GM23338 (cell line): ENCODE results near the gene CHRM1. TPM values are rescaled to one million over a fixed set of nuclear protein-coding genes. Genes with fewer than 3 reads are reported as not detected.

Source experiments
- ATAC-seq: fragments of 200-7000 bp; cut with Tn5 transposase; 3 replicates; pipeline ENCODE4 v1.9.1; 2020
- DNase-seq: peaks from one replicate; pipeline ENCODE4 v3.0.0-alpha.2; 2015; ENCODE audit warnings: low spot score
- H2AFZ ChIP-seq: fragments of 200-600 bp; sonication (generic); 2 replicates; pipeline ENCODE4 v1.8.0; 2016; ENCODE audit warnings: antibody characterized with exemption, mild to moderate bottlenecking, moderate library complexity
- H3F3A ChIP-seq: fragments of 200-600 bp; sonication (generic); replicated peaks from 2 replicates; pipeline ENCODE4 v1.8.0; 2017; ENCODE audit warnings: antibody characterized with exemption, mixed run types, low read depth
- H3K27ac ChIP-seq: fragments of 200-600 bp; sonication (generic); 2 replicates; pipeline ENCODE4 v1.6.1; 2016; ENCODE audit warnings: low read depth
- H3K27me3 ChIP-seq: fragments of 200-600 bp; sonication (generic); 2 replicates; pipeline ENCODE4 v1.8.0; 2016; ENCODE audit warnings: mild to moderate bottlenecking, mixed run types, moderate library complexity; ENCODE audit not compliant: insufficient read depth
- H3K36me3 ChIP-seq: fragments of 200-600 bp; sonication (generic); 2 replicates; pipeline ENCODE4 v1.8.0; 2016; ENCODE audit warnings: mild to moderate bottlenecking; ENCODE audit not compliant: insufficient read depth
- H3K4me1 ChIP-seq: fragments of 200-600 bp; sonication (generic); 2 replicates; pipeline ENCODE4 v1.8.0; 2016; ENCODE audit warnings: mild to moderate bottlenecking, moderate library complexity; ENCODE audit not compliant: insufficient read depth
- H3K4me2 ChIP-seq: fragments of 200-600 bp; sonication (generic); 2 replicates; pipeline ENCODE4 v1.7.1; 2017; ENCODE audit warnings: mixed run types
- H3K4me3 ChIP-seq: fragments of 200-600 bp; sonication (generic); 2 replicates; pipeline ENCODE4 v1.6.1; 2016; ENCODE audit warnings: mixed run types
- H3K79me2 ChIP-seq: fragments of 200-600 bp; sonication (generic); replicated peaks from 2 replicates; pipeline ENCODE4 v1.8.0; 2017; ENCODE audit warnings: mild to moderate bottlenecking; ENCODE audit not compliant: insufficient read depth
- H3K9me2 ChIP-seq: fragments of 200-600 bp; sonication (generic); 2 replicates; pipeline ENCODE4 v1.8.0; 2017; ENCODE audit not compliant: insufficient read depth
- H4K20me1 ChIP-seq: fragments of 200-600 bp; sonication (generic); replicated peaks from 2 replicates; pipeline ENCODE4 v1.8.0; 2017; ENCODE audit warnings: mild to moderate bottlenecking; ENCODE audit not compliant: insufficient read depth
- H3K27ac Mint-ChIP-seq: 2 replicates; pipeline ENCODE4 v1.8.0; 2020; ENCODE audit warnings: inconsistent platforms, mild to moderate bottlenecking, moderate library complexity, mixed read lengths
- H3K27me3 Mint-ChIP-seq: 3 replicates; pipeline ENCODE4 v1.8.0; 2022; ENCODE audit warnings: low read depth, mild to moderate bottlenecking, moderate library complexity, mixed read lengths, inconsistent platforms; ENCODE audit not compliant: insufficient read depth, poor library complexity
- H3K36me3 Mint-ChIP-seq: 3 replicates; pipeline ENCODE4 v1.8.0; 2021; ENCODE audit warnings: low read depth, mild to moderate bottlenecking, inconsistent platforms, moderate library complexity, mixed read lengths
- H3K4me1 Mint-ChIP-seq: 3 replicates; pipeline ENCODE4 v1.8.0; 2020; ENCODE audit warnings: mild to moderate bottlenecking, inconsistent platforms, mixed read lengths
- H3K4me3 Mint-ChIP-seq: 3 replicates; pipeline ENCODE4 v1.8.0; 2021; ENCODE audit warnings: moderate library complexity, mild to moderate bottlenecking, inconsistent platforms, mixed read lengths
- H3K9me3 Mint-ChIP-seq: 3 replicates; pipeline ENCODE4 v1.8.0; 2020; ENCODE audit warnings: moderate library complexity, mild to moderate bottlenecking, inconsistent platforms, mixed read lengths
- CREB1 ChIP-seq: fragments of 250-450 bp; sonication (Bioruptor Pico); IDR thresholded peaks from 2 replicates; pipeline ENCODE4 v1.5.0; 2020; ENCODE audit warnings: low read depth, mild to moderate bottlenecking, moderate library complexity
- CTCF ChIP-seq, 2 experiments: fragments of 200-600 bp in 1 of 2; sonication (generic) in 1 of 2; conservative IDR thresholded peaks; 2 replicates each; pipeline versions ENCODE4 v1.5.1 to v1.6.1; 2016 to 2017; ENCODE audit warnings: antibody characterized with exemption in 2 of 2, low read depth in 2 of 2, mild to moderate bottlenecking in 2 of 2, moderate library complexity in 1 of 2
- ETS1 ChIP-seq: IDR thresholded peaks from 2 replicates; pipeline ENCODE4 v1.6.1; 2016; ENCODE audit warnings: antibody characterized with exemption
- EZH2 ChIP-seq: fragments of 200-600 bp; sonication (generic); IDR thresholded peaks from one replicate; pipeline ENCODE4 v1.8.0; 2017; ENCODE audit warnings: antibody characterized with exemption, mild to moderate bottlenecking, low read depth; ENCODE audit not compliant: unreplicated experiment
- JUNB ChIP-seq: IDR thresholded peaks from one replicate; pipeline ENCODE4 v1.6.1; 2016; ENCODE audit warnings: antibody characterized with exemption; ENCODE audit not compliant: unreplicated experiment
- POLR2AphosphoS5 ChIP-seq: IDR thresholded peaks from 2 replicates; pipeline ENCODE4 v1.6.1; 2016; ENCODE audit warnings: antibody characterized with exemption, low read depth
- STAT1 ChIP-seq: IDR thresholded peaks from one replicate; pipeline ENCODE4 v1.6.1; 2016; ENCODE audit warnings: antibody characterized with exemption; ENCODE audit not compliant: unreplicated experiment
- ZNF114 ChIP-seq: fragments of 250-450 bp; sonication (Bioruptor Pico); IDR thresholded peaks from 2 replicates; pipeline ENCODE4 v1.5.0; 2020; ENCODE audit warnings: mild to moderate bottlenecking, moderate library complexity
- ZNF331 ChIP-seq: fragments of 250-450 bp; sonication (Bioruptor Pico); IDR thresholded peaks from 2 replicates; pipeline ENCODE4 v1.5.0; 2020; ENCODE audit warnings: low read depth, mild to moderate bottlenecking, moderate library complexity
- polyA plus RNA-seq: library from polyadenylated mRNA; unstranded; fragments of >200 nt; fragmentation: Nextera tagmentation; extraction: Ambion mirVana; gene quantifications from 2 replicates; pipeline ENCODE4 v1.2.1, GENCODE V29; 2016
- total RNA-seq: library from RNA; depleted of rRNA; stranded (reverse); fragments of >200 nt; shearing (Covaris generic); gene quantifications from 2 replicates; pipeline ENCODE4 v1.2.3, GENCODE V29; 2014
- TF ChIP-seq, protein P1 (sequence below): IDR thresholded peaks from one replicate; pipeline ENCODE4 v1.6.1; 2018; ENCODE audit warnings: antibody characterized with exemption; ENCODE audit not compliant: unreplicated experiment

The CHRM1 gene
- total and polyA plus RNA-seq, 2 experiments from 2014 or later, result 0.14 to 0.44 TPM

- peaks cover 96% of the 10 kb centered on the region for H3K79me2 ChIP-seq
- Mint-ChIP-seq H3K4me3 (peak within 1 kb of the TSS; percentile 100), H3K9me3 (peaks cover 2% of the 10 kb centered on the region; the same call in 2 of the 3 replicates), H3K36me3 (peaks cover 99% of the 10 kb centered on the region), H3K27ac (peak within 1 kb of the TSS; percentile 100), H3K4me1 (peaks cover 58% of the 10 kb centered on the region), H3K27me3 (peaks cover 41% of the 10 kb centered on the region)
- H3F3A ChIP-seq, result peaks cover 72% of the 10 kb centered on the region
- H3K27ac ChIP-seq, result peak within 1 kb of the TSS; percentile 95
- peak within 1 kb of the TSS; percentile 80 for H3K4me2 ChIP-seq
- peaks cover 35% of the 10 kb centered on the region for H3K4me1 ChIP-seq
- TF ChIP-seq CREB1 (peak; percentile 40; the same call in 1 of the 2 replicates), ETS1 (peak; percentile 18; the same call in 1 of the 2 replicates), EZH2 (no peak), JUNB (no peak), POLR2AphosphoS5 (peak; percentile 99), CTCF (conservative IDR thresholded peaks at IDR 0.05; ENCODE audit: low read depth in 2 of 2) (peak; percentile 41 to 75)
- H3K27me3 ChIP-seq, result no peaks in the 10 kb centered on the region
- DNase-seq (peak; percentile 91), ATAC-seq (peak; percentile 88)
- peaks cover 61% of the 10 kb centered on the region for H3K36me3 ChIP-seq
- peaks cover 59% of the 10 kb centered on the region for H4K20me1 ChIP-seq
- no peak within 1 kb of the TSS for H2AFZ ChIP-seq
- H3K4me3 ChIP-seq, result peak within 1 kb of the TSS; percentile 98
- H3K9me2 ChIP-seq, result no peaks in the 10 kb centered on the region
Measured at GRCh38 chr11:62880803-62881578, 40.2 kb downstream of the CHRM1 start, which contains the start of gene SLC3A2. SLC3A2 (plus strand) TSS chr11:62880896; CDS start chr11:62881024, 128 bp downstream.

GRCh38 chr11:62880231-62880802, 40.8 kb downstream of the CHRM1 start:
- Histone ChIP-seq H3K4me3 (peak overlapping the region; percentile 98), H3K79me2 (peaks cover 96% of the 10 kb centered on the region), H2AFZ (no peak overlapping the region), H4K20me1 (peaks cover 56% of the 10 kb centered on the region), H3K36me3 (peaks cover 61% of the 10 kb centered on the region), H3K27me3 (no peaks in the 10 kb centered on the region), H3K4me1 (peaks cover 35% of the 10 kb centered on the region), H3F3A (peaks cover 70% of the 10 kb centered on the region), H3K4me2 (peak overlapping the region; percentile 80), H3K9me2 (no peaks in the 10 kb centered on the region), H3K27ac (peak overlapping the region; percentile 95)
- ATAC-seq (peak; percentile 7), DNase-seq (no peak)
- Mint-ChIP-seq H3K4me3 (peak overlapping the region; percentile 100), H3K36me3 (peaks cover 96% of the 10 kb centered on the region), H3K27me3 (peaks cover 41% of the 10 kb centered on the region), H3K9me3 (peaks cover 2% of the 10 kb centered on the region; the same call in 2 of the 3 replicates), H3K27ac (peak overlapping the region; percentile 100), H3K4me1 (peaks cover 52% of the 10 kb centered on the region)
- TF ChIP-seq, protein P1, sequence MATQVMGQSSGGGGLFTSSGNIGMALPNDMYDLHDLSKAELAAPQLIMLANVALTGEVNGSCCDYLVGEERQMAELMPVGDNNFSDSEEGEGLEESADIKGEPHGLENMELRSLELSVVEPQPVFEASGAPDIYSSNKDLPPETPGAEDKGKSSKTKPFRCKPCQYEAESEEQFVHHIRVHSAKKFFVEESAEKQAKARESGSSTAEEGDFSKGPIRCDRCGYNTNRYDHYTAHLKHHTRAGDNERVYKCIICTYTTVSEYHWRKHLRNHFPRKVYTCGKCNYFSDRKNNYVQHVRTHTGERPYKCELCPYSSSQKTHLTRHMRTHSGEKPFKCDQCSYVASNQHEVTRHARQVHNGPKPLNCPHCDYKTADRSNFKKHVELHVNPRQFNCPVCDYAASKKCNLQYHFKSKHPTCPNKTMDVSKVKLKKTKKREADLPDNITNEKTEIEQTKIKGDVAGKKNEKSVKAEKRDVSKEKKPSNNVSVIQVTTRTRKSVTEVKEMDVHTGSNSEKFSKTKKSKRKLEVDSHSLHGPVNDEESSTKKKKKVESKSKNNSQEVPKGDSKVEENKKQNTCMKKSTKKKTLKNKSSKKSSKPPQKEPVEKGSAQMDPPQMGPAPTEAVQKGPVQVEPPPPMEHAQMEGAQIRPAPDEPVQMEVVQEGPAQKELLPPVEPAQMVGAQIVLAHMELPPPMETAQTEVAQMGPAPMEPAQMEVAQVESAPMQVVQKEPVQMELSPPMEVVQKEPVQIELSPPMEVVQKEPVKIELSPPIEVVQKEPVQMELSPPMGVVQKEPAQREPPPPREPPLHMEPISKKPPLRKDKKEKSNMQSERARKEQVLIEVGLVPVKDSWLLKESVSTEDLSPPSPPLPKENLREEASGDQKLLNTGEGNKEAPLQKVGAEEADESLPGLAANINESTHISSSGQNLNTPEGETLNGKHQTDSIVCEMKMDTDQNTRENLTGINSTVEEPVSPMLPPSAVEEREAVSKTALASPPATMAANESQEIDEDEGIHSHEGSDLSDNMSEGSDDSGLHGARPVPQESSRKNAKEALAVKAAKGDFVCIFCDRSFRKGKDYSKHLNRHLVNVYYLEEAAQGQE, result no peak
- no peak for TF ChIP-seq JUNB
- TF ChIP-seq POLR2AphosphoS5, result no peak
- TF ChIP-seq EZH2, result no peak
- TF ChIP-seq ETS1, result no peak
- no peak for TF ChIP-seq CTCF (conservative IDR thresholded peaks at IDR 0.05; ENCODE audit: low read depth in 2 of 2)
- no peak for TF ChIP-seq STAT1
- TF ChIP-seq ZNF331, result no peak
- TF ChIP-seq ZNF114, result no peak
